Calu3 (cell line): ENCODE data around the gene MINDY3. TPM values are rescaled to one million over a fixed set of nuclear protein-coding genes. Genes with fewer than 3 reads are reported as not detected.
"Not testable (repeated sequence)": the region's sequence is repeated elsewhere in the genome, so short reads cannot be mapped to it uniquely, and the experiment has no call there.

Experiments used
- BruUV-seq: library from RNA; stranded (reverse); fragments of 400-500 nt; replicated peaks from 2 replicates; lab custom pipeline; 2021; lab: Mats Ljungman, UMichigan
- CTCF ChIA-PET: fragments of 300-600 bp; sonication (Branson Sonifier 250); formaldehyde crosslinking; loops from one replicate; lab custom pipeline; 2022; ENCODE audit warnings: antibody characterized with exemption; lab: Charles Lee
- DNase-seq: peaks from one replicate; pipeline ENCODE4 v3.0.0; 2022
- H3K27ac Mint-ChIP-seq: one replicate; pipeline ENCODE4 v1.8.0; 2022; ENCODE audit warnings: mixed read lengths; ENCODE audit not compliant: unreplicated experiment
- H3K27me3 Mint-ChIP-seq: one replicate; pipeline ENCODE4 v1.8.0; 2022; ENCODE audit warnings: mixed read lengths; ENCODE audit not compliant: unreplicated experiment
- H3K36me3 Mint-ChIP-seq: one replicate; pipeline ENCODE4 v1.8.0; 2022; ENCODE audit warnings: mild to moderate bottlenecking, moderate library complexity, mixed read lengths; ENCODE audit not compliant: insufficient read depth, unreplicated experiment
- H3K4me1 Mint-ChIP-seq: one replicate; pipeline ENCODE4 v1.8.0; 2022; ENCODE audit warnings: mild to moderate bottlenecking, low read depth, mixed read lengths; ENCODE audit not compliant: unreplicated experiment
- H3K4me3 Mint-ChIP-seq: one replicate; pipeline ENCODE4 v1.8.0; 2022; ENCODE audit warnings: mild to moderate bottlenecking, low read depth, moderate library complexity, mixed read lengths; ENCODE audit not compliant: unreplicated experiment
- H3K9me3 Mint-ChIP-seq: one replicate; pipeline ENCODE4 v1.8.0; 2022; ENCODE audit warnings: low read depth, mixed read lengths; ENCODE audit not compliant: unreplicated experiment
- CTCF ChIP-seq: fragments of 200-600 bp; IDR thresholded peaks from one replicate; pipeline ENCODE4 v1.8.0; 2022; ENCODE audit warnings: antibody characterized with exemption; ENCODE audit not compliant: unreplicated experiment
- intact Hi-C: fragments of 100-400 bp; cut with micrococcal nuclease; formaldehyde crosslinking; loops from one replicate; pipeline ENCODE4 v1.10.0; 2022; ENCODE audit not compliant: unreplicated experiment
- total RNA-seq: library from RNA; stranded (reverse); gene quantifications from 2 replicates; pipeline ENCODE4 v1.2.3, GENCODE V29; 2022

The MINDY3 gene
- total RNA-seq, 1 experiment from 2014 or later: 17.8 TPM

DNA sequence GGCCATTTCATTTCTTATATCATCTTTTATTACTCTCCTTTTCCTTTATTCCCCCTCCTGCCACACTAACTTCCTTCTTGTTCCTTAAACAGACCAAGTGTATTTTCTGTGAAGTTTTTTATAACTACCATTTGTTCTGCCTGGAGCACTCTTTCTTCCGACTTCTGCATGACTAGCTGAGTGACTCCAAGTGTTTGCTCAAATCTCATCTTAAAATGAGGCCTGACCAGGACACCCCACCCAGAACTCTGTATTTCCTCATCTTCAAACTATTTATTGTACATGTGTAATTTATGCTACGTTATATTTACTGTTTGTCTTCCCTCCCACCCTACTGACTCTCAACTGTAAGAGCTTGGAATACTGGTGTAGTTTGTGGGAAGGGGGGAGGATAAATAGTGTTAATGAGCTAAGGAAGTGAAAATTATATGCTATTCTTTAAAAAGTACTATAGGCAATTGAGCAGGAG lies 3.2 kb downstream of the MINDY3 start:
- H3K4me1 Mint-ChIP-seq: peaks cover 17% of the 10 kb centered on the region
- no peak for DNase-seq
- no TSS peak for BruUV-seq
- no peak overlapping the region for H3K4me3 Mint-ChIP-seq
- no peak for TF ChIP-seq CTCF
- peaks cover 12% of the 10 kb centered on the region for H3K36me3 Mint-ChIP-seq
- CTCF ChIA-PET: no interaction called here
- no peaks in the 10 kb centered on the region for H3K27me3 Mint-ChIP-seq
- intact Hi-C loops: no loop called here
- no peaks in the 10 kb centered on the region for H3K9me3 Mint-ChIP-seq
- no peak overlapping the region for H3K27ac Mint-ChIP-seq

DNA sequence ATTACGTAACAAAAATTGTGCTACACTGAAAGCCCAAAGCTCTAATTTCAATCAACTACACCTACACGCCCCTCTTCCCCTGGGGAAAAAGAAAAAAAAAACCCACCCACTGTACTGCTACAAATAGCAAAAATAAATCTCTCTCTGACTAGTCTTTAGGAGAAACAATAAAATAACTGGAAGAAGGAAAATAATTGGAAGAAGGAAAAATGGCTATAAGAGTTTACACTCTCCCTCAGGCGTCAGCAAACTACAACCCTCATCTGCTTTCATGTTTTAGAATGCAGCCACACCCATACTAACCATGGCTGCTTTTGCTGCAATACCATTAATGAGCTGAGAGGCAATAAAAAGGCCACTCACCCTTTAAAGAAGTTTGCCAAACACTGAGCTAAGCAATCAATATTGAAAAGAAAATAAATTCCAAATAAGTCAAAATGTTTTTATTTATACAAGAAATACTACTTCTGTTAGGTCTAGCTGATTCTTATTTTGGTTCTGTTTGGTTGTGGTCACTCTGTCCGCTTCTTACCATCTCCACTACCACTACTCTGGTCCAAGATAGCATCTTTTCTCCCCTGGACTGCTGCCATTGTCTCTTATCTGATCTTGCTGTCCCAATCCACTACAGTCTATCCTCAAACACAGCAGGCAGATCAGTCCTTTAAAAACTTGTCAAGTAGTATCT lies 3.8 kb downstream of the MINDY3 start:
- intact Hi-C loops: no loop called here
- BruUV-seq: no TSS peak
- DNase-seq: no peak
- Mint-ChIP-seq H3K27ac (no peak overlapping the region), H3K4me1 (peaks cover 17% of the 10 kb centered on the region), H3K27me3 (no peaks in the 10 kb centered on the region), H3K9me3 (no peaks in the 10 kb centered on the region), H3K36me3 (peaks cover 12% of the 10 kb centered on the region), H3K4me3 (no peak overlapping the region)
- TF ChIP-seq CTCF: no peak
- CTCF ChIA-PET: no interaction called here

- Mint-ChIP-seq H3K9me3 (no peaks in the 10 kb centered on the region), H3K27me3 (no peaks in the 10 kb centered on the region), H3K4me1 (peaks cover 17% of the 10 kb centered on the region), H3K27ac (no peak overlapping the region), H3K36me3 (no peaks in the 10 kb centered on the region), H3K4me3 (no peak overlapping the region)
- intact Hi-C loops: no loop called here
- BruUV-seq: no TSS peak
- CTCF ChIA-PET: no interaction called here
- no peak for DNase-seq
- no peak for TF ChIP-seq CTCF
Measured at GRCh38 chr10:15853800-15854199, 6.5 kb downstream of the MINDY3 start.

DNA sequence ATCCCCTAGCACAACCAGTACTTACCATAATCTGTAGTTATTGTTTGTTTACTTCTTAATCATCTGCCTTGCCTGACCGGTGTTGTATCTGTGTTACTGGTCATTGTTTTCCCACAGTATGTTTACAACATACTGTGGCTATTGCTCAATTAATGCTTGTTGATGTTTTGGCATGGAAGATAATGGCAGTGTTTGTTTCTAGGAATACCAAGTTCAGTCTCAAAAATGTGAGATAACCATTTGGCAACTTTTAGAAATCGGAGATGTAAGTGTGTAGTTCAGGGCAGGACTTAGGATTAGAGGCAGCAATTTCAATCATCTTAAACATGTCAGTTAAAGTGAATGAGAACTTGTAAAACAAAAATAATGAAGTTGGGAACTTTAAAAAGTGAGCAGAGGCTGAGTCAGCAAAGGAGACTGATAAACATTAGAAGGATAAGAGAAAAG lies 8.2 kb downstream of the MINDY3 start:
- CTCF ChIA-PET: no interaction called here
- Mint-ChIP-seq H3K27ac (no peak overlapping the region), H3K9me3 (no peaks in the 10 kb centered on the region), H3K4me3 (no peak overlapping the region), H3K36me3 (no peaks in the 10 kb centered on the region), H3K27me3 (no peaks in the 10 kb centered on the region), H3K4me1 (peaks cover 12% of the 10 kb centered on the region)
- intact Hi-C loops: no loop called here
- no peak for DNase-seq
- TF ChIP-seq CTCF: no peak
- BruUV-seq: no TSS peak

DNA sequence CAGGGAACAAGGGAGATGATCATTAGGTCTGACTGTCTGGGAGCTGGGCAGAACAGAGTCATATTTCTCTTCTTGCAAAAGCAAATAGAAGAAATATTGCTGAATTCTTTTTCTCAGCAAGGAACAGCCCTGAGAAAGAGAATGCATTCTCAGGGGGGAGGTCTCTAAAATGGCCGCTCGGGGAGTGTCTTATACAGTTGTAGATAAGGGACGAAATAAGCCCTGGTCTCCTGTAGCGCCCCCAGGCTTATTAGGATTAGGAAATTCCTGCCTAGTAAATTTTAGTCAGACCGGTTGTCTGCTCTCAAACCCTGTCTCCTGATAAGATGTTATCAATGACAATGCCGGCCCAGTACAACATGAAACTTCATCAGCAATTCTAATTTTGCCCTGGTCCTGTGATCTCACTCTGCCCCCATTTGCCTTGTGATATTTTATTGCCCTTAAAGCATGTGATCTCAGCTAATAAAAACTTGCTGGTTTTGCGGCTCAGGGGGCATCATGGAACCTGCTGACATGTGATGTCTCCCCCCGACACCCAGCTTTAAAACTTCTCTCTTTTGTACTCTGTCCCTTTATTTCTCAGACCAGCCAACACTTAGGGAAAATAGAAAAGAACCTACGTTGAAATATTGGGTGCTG lies 9.8 kb downstream of the MINDY3 start:
- CTCF ChIA-PET, H3K4me1 Mint-ChIP-seq, BruUV-seq, H3K27ac Mint-ChIP-seq, H3K27me3 Mint-ChIP-seq, H3K4me3 Mint-ChIP-seq, intact Hi-C loops, DNase-seq, H3K9me3 Mint-ChIP-seq, H3K36me3 Mint-ChIP-seq: not testable (repeated sequence)
